Ovary (tissue), 9 donors: ENCODE measurements around the gene PHACTR1. TPM values are rescaled to one million over a fixed set of nuclear protein-coding genes. Genes with fewer than 3 reads are reported as not detected.

Source experiments
- DNase-seq, 5 donors: peaks; one replicate each; pipeline ENCODE4 v3.0.0-alpha.2; 2019 to 2020
- H3K27ac ChIP-seq, 2 donors: fragments of 200-600 bp; one replicate each; pipeline versions ENCODE4 v1.5.1 to v1.8.0; 2019 to 2022
- H3K27me3 ChIP-seq: fragments of 200-600 bp; one replicate; pipeline ENCODE4 v1.8.0; 2022
- H3K36me3 ChIP-seq: fragments of 200-600 bp; sonication (generic); one replicate; pipeline ENCODE4 v1.5.1; 2019
- H3K4me1 ChIP-seq: one replicate; pipeline ENCODE4 v1.8.1; 2013; ENCODE audit warnings: mild to moderate bottlenecking, moderate library complexity; ENCODE audit not compliant: insufficient read depth
- H3K4me3 ChIP-seq: fragments of 200-600 bp; sonication (generic); one replicate; pipeline ENCODE4 v1.5.1; 2017
- H3K9me3 ChIP-seq, 2 donors: fragments of 200-600 bp in 1 of 2; sonication (generic) in 1 of 2; one replicate each; pipeline versions ENCODE4 v1.5.1 to v1.8.1; 2013 to 2019; ENCODE audit warnings: mild to moderate bottlenecking in 1 of 2, moderate library complexity in 1 of 2
- CTCF ChIP-seq, 3 donors: fragments of 450-650 bp in 2 of 3; fragments of 200-600 bp in 1 of 3; IDR thresholded peaks; one replicate each; pipeline versions ENCODE4 v1.5.1 to v1.8.0; 2016 to 2022; ENCODE audit warnings: antibody characterized with exemption in 3 of 3, mild to moderate bottlenecking in 1 of 3
- EP300 ChIP-seq: sonication (generic); formaldehyde crosslinking; IDR thresholded peaks from one replicate; pipeline ENCODE4 v1.6.1; 2017; ENCODE audit warnings: antibody characterized with exemption
- POLR2A ChIP-seq: fragments of 450-650 bp; IDR thresholded peaks from one replicate; pipeline ENCODE4 v1.6.1; 2017; ENCODE audit warnings: antibody characterized with exemption, mild to moderate bottlenecking, moderate library complexity
- WGBS, 3 donors: extraction: QIAGEN DNeasy Blood & Tissue Kit in 1 of 3; methylation state at CpG; one replicate each; pipeline versions ENCODE4 v1.1.5 to v1.1.7; 2013 to 2017; 5-methylcytosine and 5-hydroxymethylcytosine counted together
- intact Hi-C, 4 donors: fragments of 100-400 bp; cut with DNase I; formaldehyde crosslinking; loops; one replicate each; pipeline versions ENCODE4 v1.11.0 to v1.15.1; 2022 to 2023
- polyA plus RNA-seq, 2 donors: library from polyadenylated mRNA; stranded (reverse); fragments of 200-250 nt in 1 of 2; fragments of 350-450 nt in 1 of 2; fragmentation: Illumina TruSeq in 1 of 2; extraction: RNeasy Lipid Tissue Mini Kit (QIAGEN cat#74804) in 1 of 2; gene quantifications; one replicate each; pipeline ENCODE4 v1.2.3, GENCODE V29; 2013 to 2014
- total RNA-seq, 7 donors: library from RNA; depleted of rRNA in 2 of 7; stranded (reverse); fragments of >200 nt in 2 of 7; fragmentation: NEBNext Ultra II Directional in 3 of 7; extraction: Animal tissue kit (Norgen Biotek cat#: 25700) in 3 of 7; gene quantifications; one replicate each; pipeline versions ENCODE4 v1.1.0 to v1.2.4, GENCODE V29; 2016 to 2023
- donor health status: DM: no; HTN: no; CAD: no; lungs with moderate emphysema.
- donor health status: DM: no; HTN: no; CAD: no.
- donor health status: Bipolar disorder and iron deficiency.
- donor health status: DM: yes; HTN: yes; CAD: no.
- donor health status: DM: no; HTN: no; CAD: no.
- donor health status: DM: yes; HTN: yes; CAD: no.

The PHACTR1 gene
- total and polyA plus RNA-seq, 9 donors = 0.48 to 10.9 (median 3.7) TPM

DNA sequence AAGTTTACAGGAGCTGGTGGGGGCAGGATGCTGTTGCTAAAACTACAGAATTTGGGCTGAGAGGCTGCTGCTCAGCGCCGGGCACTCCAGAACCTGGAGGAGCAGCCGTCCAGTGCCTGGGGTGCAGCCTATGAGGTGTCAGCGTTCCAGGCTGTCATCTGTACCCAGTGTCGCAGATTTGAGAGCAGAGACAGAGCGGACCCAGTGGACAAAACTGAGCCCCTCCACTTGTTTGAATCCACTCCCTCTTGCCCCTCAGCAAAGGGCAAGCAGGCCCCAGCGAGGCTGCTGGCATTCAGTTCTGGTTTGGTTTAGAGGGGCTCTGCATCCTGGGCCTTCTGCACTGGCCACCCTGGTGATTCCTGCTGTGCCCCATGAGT, 467.5 kb downstream of the PHACTR1 start:
- no peak for DNase-seq
- 85 to 94% (median 89%) methylated on average over 7 of the region's 7 CpGs for WGBS, 3 donors

GRCh38 chr6:13184547-13184946, 468.0 kb downstream of the PHACTR1 start:
- H3K4me3 ChIP-seq = no peak overlapping the region
- intact Hi-C loops = no loop called here
- H3K4me1 ChIP-seq = no peaks in the 10 kb centered on the region
- DNase-seq = no peak
- H3K27ac ChIP-seq = no peak overlapping the region
- H3K27me3 ChIP-seq = no peaks in the 10 kb centered on the region
- TF ChIP-seq POLR2A = no peak
- no peak for TF ChIP-seq CTCF (IDR thresholded peaks at IDR 0.05)
- no peak for TF ChIP-seq EP300
- H3K36me3 ChIP-seq = no peaks in the 10 kb centered on the region
- H3K9me3 ChIP-seq = no peaks in the 10 kb centered on the region
- WGBS, 3 donors = 93 to 96% (median 95%) methylated on average over 10 of the region's 10 CpGs

More for the DNA sequence above, 467.5 kb downstream of the PHACTR1 start:
- Histone ChIP-seq H3K27me3 (no peaks in the 10 kb centered on the region), H3K4me3 (no peak overlapping the region), H3K27ac (no peak overlapping the region), H3K36me3 (no peaks in the 10 kb centered on the region), H3K4me1 (no peaks in the 10 kb centered on the region), H3K9me3 (no peaks in the 10 kb centered on the region)
- intact Hi-C loops = no loop called here
- no peak for TF ChIP-seq EP300
- TF ChIP-seq CTCF (IDR thresholded peaks at IDR 0.05) = no peak
- no peak for TF ChIP-seq POLR2A

GRCh38 chr6:13186861-13187260, 470.3 kb downstream of the PHACTR1 start:
- TF ChIP-seq EP300 = no peak
- no peak for TF ChIP-seq POLR2A
- no peak for TF ChIP-seq CTCF (IDR thresholded peaks at IDR 0.05)
- no peaks in the 10 kb centered on the region for H3K4me1 ChIP-seq
- intact Hi-C loops = no loop called here
- no peak overlapping the region for H3K4me3 ChIP-seq
- H3K36me3 ChIP-seq = no peaks in the 10 kb centered on the region
- no peaks in the 10 kb centered on the region for H3K27me3 ChIP-seq
- DNase-seq = no peak
- H3K27ac ChIP-seq = no peak overlapping the region
- no peaks in the 10 kb centered on the region for H3K9me3 ChIP-seq
- WGBS, 3 donors = 92 to 94% (median 92%) methylated on average over 10 of the region's 10 CpGs

DNA sequence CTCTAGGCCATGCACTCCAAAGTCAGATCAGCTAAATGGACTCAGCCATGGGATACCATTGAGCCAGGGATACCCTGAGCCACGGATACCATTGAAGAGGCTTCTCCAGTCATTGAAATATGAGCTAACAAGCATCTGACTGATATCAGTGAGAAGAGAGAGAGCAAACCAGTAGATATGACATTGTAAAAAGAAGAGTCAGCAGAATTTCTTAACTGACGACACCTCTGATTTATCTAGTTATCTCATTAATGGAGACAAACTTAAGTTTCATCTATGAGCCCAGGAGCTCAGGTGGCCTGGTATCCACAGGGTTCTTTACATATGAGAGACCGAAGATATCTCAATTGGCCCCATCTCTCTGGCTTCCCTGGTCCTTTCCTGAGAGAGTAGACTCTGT, 471.1 kb downstream of the PHACTR1 start:
- Histone ChIP-seq H3K4me1 (no peaks in the 10 kb centered on the region), H3K27ac (no peak overlapping the region), H3K36me3 (no peaks in the 10 kb centered on the region), H3K9me3 (no peaks in the 10 kb centered on the region), H3K27me3 (no peaks in the 10 kb centered on the region), H3K4me3 (no peak overlapping the region)
- 81 to 89% (median 82%) methylated on average over 3 of the region's 3 CpGs for WGBS, 3 donors
- intact Hi-C loops = no loop called here
- no peak for DNase-seq
- TF ChIP-seq EP300 = no peak
- no peak for TF ChIP-seq CTCF (IDR thresholded peaks at IDR 0.05)
- no peak for TF ChIP-seq POLR2A

- DNase-seq = no peak
- 59 to 62% (median 60%) methylated on average over 3 of the region's 3 CpGs for WGBS, 3 donors
- H3K4me1 ChIP-seq = no peaks in the 10 kb centered on the region
- intact Hi-C loops = no loop called here
- no peak overlapping the region for H3K4me3 ChIP-seq
- TF ChIP-seq POLR2A (no peak), CTCF (IDR thresholded peaks at IDR 0.05) (no peak), EP300 (no peak)
- H3K36me3 ChIP-seq = no peaks in the 10 kb centered on the region
- H3K27ac ChIP-seq = no peak overlapping the region
- no peaks in the 10 kb centered on the region for H3K27me3 ChIP-seq
- H3K9me3 ChIP-seq = no peaks in the 10 kb centered on the region
Observed at GRCh38 chr6:13188306-13188705, 471.7 kb downstream of the PHACTR1 start.
